Activated naive CD8-positive, alpha-beta T cell treated with anti-CD3 and anti-CD28 coated beads, Interleukin-2, amount 10 ng/mL, durations not matched to agents 7 days and 5 days (primary cell): ENCODE data around the gene PNMT. TPM values are rescaled to one million over a fixed set of nuclear protein-coding genes. Genes with fewer than 3 reads are reported as not detected.
"Not testable (repeated sequence)": the region's sequence is repeated elsewhere in the genome, so short reads cannot be mapped to it uniquely, and the experiment has no call there.

Experiments used
- ATAC-seq: fragments of 150-1000 bp; cut with Tn5 transposase; one replicate; pipeline ENCODE4 v1.10.0; 2021; ENCODE audit warnings: low read depth, moderate library complexity
- POLR2A ChIA-PET: fragments of 350-600 bp; sonication (Branson Sonifier 250); formaldehyde crosslinking; loops from one replicate; lab custom pipeline; 2021; ENCODE audit warnings: antibody characterized with exemption; lab: Charles Lee
- DNase-seq: peaks from one replicate; pipeline ENCODE4 v3.0.0; 2021
- H3K27ac Mint-ChIP-seq: one replicate; pipeline ENCODE4 v1.8.0; 2022; ENCODE audit warnings: mild to moderate bottlenecking, mixed read lengths
- H3K27me3 Mint-ChIP-seq: one replicate; pipeline ENCODE4 v1.8.0; 2022; ENCODE audit warnings: mild to moderate bottlenecking, moderate library complexity, mixed read lengths
- H3K36me3 Mint-ChIP-seq: one replicate; pipeline ENCODE4 v1.8.0; 2021; ENCODE audit warnings: mild to moderate bottlenecking, mixed read lengths
- H3K4me1 Mint-ChIP-seq: one replicate; pipeline ENCODE4 v1.8.0; 2021; ENCODE audit warnings: mixed read lengths
- H3K4me3 Mint-ChIP-seq: one replicate; pipeline ENCODE4 v1.8.0; 2022; ENCODE audit warnings: mild to moderate bottlenecking, moderate library complexity, mixed read lengths
- H3K9me3 Mint-ChIP-seq: one replicate; pipeline ENCODE4 v1.8.0; 2021; ENCODE audit warnings: mixed read lengths
- total RNA-seq, 2 experiments: library from RNA; stranded (reverse); gene quantifications; one replicate each; pipeline ENCODE4 v1.2.3, GENCODE V29; 2021

PNMT gene
- total RNA-seq, 2 experiments from 2014 or later = not detected

DNA sequence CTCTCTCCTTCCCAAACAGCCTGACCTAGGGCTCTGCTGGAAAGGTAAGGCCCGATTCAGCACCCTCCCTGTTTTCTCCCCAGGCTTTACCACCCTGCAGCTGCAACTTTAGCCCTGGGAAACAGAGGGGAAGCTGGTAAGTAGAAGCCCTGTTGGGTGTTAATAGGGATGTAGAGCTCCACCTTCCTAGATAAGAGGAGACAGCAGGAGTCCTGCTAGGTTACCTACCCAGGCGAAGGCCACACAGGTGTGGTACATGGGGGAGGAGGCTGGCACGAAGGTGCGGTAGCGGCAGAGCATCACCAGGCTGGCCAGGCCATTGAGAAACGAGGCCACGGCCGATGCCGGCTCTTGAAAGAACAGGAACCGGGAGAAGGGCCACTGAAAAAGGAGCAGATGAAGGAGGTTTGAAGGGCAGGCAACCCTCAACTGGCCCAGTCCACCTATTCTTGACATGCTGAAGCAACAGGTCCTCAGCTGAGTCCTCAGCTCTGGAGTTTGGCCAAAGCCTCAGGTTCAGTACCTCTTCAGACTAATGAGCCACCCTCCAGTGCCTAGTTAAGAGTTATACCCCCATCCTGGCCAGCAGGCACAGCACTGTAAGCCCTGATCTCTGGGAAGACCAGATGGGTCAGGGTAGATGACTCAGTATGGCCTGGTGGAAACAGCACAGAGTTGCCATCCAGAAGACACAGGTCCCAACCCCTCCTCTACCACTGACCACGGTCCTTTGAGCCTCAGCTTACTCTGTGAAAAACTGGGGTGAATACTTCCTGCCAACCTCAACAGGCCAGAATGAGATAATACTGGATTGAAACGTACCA lies 16.3 kb downstream of the PNMT start:
- peaks cover 7% of the 10 kb centered on the region for H3K36me3 Mint-ChIP-seq
- no peak overlapping the region for H3K4me3 Mint-ChIP-seq
- ATAC-seq = no peak
- H3K4me1 Mint-ChIP-seq = peaks cover 25% of the 10 kb centered on the region
- no peaks in the 10 kb centered on the region for H3K9me3 Mint-ChIP-seq
- H3K27ac Mint-ChIP-seq = no peak overlapping the region
- DNase-seq = no peak
- POLR2A ChIA-PET = interaction anchor here (0.6 to 1.3 kb wide), 2 partner anchors 16 to 92 kb away, joined by 3 to 4 read pairs; no protein-coding TSS in a partner anchor
- no peaks in the 10 kb centered on the region for H3K27me3 Mint-ChIP-seq

- POLR2A ChIA-PET = interaction anchor here (0.6 to 2.8 kb wide), 3 partner anchors 10 to 127 kb away, joined by 3 to 46 read pairs (median 8); partner anchors contain the start of gene PNMT
- peak overlapping the region; percentile 88 for H3K4me3 Mint-ChIP-seq
- no peaks in the 10 kb centered on the region for H3K27me3 Mint-ChIP-seq
- DNase-seq = no peak
- no peak for ATAC-seq
- H3K27ac Mint-ChIP-seq = peak overlapping the region; percentile 50
- H3K4me1 Mint-ChIP-seq = peaks cover 14% of the 10 kb centered on the region
- no peaks in the 10 kb centered on the region for H3K9me3 Mint-ChIP-seq
- peaks cover 7% of the 10 kb centered on the region for H3K36me3 Mint-ChIP-seq
Observed at GRCh38 chr17:39687101-39687545, 18.9 kb downstream of the PNMT start.

GRCh38 chr17:39687546-39688474 lies 19.6 kb downstream of the PNMT start, which contains the start of gene PGAP3:
TSS of gene PGAP3 (minus strand) at chr17:39688057. CDS start at chr17:39688014, 43 bp downstream.
- peak; percentile 88 for DNase-seq
- Mint-ChIP-seq H3K27me3 (no peaks in the 10 kb centered on the region), H3K27ac (peak within 1 kb of the TSS; percentile 89), H3K9me3 (no peaks in the 10 kb centered on the region), H3K4me1 (peaks cover 14% of the 10 kb centered on the region), H3K36me3 (peaks cover 7% of the 10 kb centered on the region), H3K4me3 (peak within 1 kb of the TSS; percentile 88)
- ATAC-seq = peak; percentile 94
- POLR2A ChIA-PET = interaction anchor here (0.5 to 2.8 kb wide), 10 partner anchors 11 to 496 kb away, joined by 3 to 46 read pairs (median 3); partner anchors contain the start of genes ERBB2, MIEN1 and PNMT

- peaks cover 7% of the 10 kb centered on the region for H3K36me3 Mint-ChIP-seq
- peak overlapping the region; percentile 88 for H3K4me3 Mint-ChIP-seq
- H3K4me1 Mint-ChIP-seq = peaks cover 14% of the 10 kb centered on the region
- peak overlapping the region; percentile 89 for H3K27ac Mint-ChIP-seq
- no peaks in the 10 kb centered on the region for H3K27me3 Mint-ChIP-seq
- DNase-seq (no peak), ATAC-seq (no peak)
- no peaks in the 10 kb centered on the region for H3K9me3 Mint-ChIP-seq
- POLR2A ChIA-PET = interaction anchor here (0.5 to 2.8 kb wide), 9 partner anchors 11 to 495 kb away, joined by 3 to 46 read pairs (median 3); partner anchors contain the start of genes ERBB2, MIEN1 and PNMT
Observed at GRCh38 chr17:39688475-39688835, 20.2 kb downstream of the PNMT start.

DNA sequence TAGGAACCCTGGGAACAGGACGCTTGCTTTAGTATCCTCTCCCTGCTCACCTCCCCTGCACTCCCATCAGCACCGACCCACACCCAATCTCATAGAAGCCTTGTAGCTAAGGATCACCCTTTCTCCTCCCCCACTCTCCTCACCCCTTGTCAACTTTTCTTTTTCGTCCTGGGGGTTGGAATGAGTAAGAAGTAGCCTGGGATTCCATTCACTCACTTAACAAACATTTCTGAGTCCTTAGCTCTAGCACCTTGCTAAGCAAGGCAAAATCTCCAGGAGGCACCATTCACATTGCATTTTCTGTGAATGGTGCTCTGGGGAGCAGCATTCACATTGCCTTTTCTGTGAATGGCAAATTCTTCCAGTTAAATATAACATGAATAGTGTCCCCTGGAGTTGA lies 20.7 kb downstream of the PNMT start:
- H3K27me3 Mint-ChIP-seq = no peaks in the 10 kb centered on the region
- H3K36me3 Mint-ChIP-seq = peaks cover 7% of the 10 kb centered on the region
- peaks cover 14% of the 10 kb centered on the region for H3K4me1 Mint-ChIP-seq
- ATAC-seq (no peak), DNase-seq (no peak)
- H3K4me3 Mint-ChIP-seq = peak overlapping the region; percentile 88
- no peaks in the 10 kb centered on the region for H3K9me3 Mint-ChIP-seq
- POLR2A ChIA-PET = interaction anchor here (1.2 to 2.8 kb wide), 3 partner anchors 12 to 41 kb away, joined by 5 to 46 read pairs (median 20); partner anchors contain the start of gene MIEN1
- peak overlapping the region; percentile 89 for H3K27ac Mint-ChIP-seq

DNA sequence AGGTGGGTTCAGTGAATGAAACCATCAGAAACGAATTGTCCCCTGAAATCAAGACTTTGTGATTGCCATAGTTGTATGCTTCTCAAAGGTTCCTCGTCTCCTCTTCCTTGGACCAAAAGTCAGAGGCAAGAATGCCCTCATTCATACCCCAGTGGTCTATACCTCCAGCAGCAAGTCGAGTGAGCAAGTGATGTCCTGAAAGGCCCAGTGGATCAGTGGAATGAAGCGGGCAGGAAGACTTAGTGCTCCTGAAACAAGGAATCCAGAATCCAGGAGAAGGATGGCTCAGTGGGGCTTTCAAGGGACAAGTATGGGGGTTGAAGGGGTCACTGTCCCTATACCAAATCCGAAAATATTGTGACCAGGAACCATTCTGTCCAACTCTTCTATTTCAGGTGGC lies 26.3 kb downstream of the PNMT start:
- Mint-ChIP-seq H3K36me3 (peaks cover 4% of the 10 kb centered on the region), H3K27me3 (peaks cover 18% of the 10 kb centered on the region), H3K4me1 (peaks cover under 1% of the 10 kb centered on the region), H3K4me3 (no peak overlapping the region), H3K27ac (no peak overlapping the region), H3K9me3 (no peaks in the 10 kb centered on the region)
- ATAC-seq (no peak), DNase-seq (no peak)
- POLR2A ChIA-PET = no interaction called here

DNA sequence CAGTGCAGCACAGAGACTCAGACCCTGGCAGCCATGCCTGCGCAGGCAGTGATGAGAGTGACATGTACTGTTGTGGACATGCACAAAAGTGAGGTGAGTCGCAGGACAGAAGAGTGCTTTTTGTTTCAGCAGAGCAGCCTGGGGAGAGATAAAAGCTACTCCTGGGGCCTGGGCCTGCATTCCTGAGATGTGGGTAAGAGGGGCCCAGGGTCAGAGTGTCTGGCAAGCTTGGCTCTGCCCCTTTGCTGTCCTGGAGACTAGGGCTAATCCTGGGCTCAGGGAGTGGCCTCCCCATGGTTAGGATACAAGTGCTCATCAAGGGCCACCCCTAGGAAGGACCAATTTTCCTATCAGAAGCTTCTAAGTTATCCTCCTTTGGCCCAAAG lies 26.8 kb downstream of the PNMT start:
- Mint-ChIP-seq H3K4me1 (peaks cover 3% of the 10 kb centered on the region), H3K27ac (no peak overlapping the region), H3K9me3 (no peaks in the 10 kb centered on the region), H3K4me3 (no peak overlapping the region), H3K36me3 (peaks cover 6% of the 10 kb centered on the region), H3K27me3 (peaks cover 21% of the 10 kb centered on the region)
- POLR2A ChIA-PET = no interaction called here
- DNase-seq = no peak
- ATAC-seq = no peak

DNA sequence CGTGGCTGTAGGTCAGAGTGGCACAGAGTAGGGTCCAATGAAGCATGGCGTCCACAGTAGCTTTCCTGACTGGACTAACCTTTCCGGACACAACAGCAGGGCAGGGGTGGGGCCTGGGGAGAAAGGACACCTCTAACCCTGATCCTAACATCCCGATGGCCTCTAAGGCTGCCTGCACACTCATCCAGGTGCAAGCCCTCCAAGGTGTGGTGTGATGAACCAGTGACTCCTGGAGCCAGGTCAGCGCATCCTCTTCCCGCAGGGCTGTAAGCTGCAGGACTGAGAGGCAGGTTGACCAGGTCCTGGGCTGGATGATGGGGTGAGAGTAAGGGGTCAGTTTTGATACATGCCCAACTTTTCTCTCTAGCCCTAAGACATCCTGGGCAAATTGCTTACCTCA lies 28.5 kb downstream of the PNMT start:
- Mint-ChIP-seq H3K27me3 (peaks cover 35% of the 10 kb centered on the region), H3K4me3 (no peak overlapping the region), H3K27ac (no peak overlapping the region), H3K36me3 (peaks cover 6% of the 10 kb centered on the region), H3K9me3 (no peaks in the 10 kb centered on the region), H3K4me1 (peaks cover 8% of the 10 kb centered on the region)
- no peak for DNase-seq
- no peak for ATAC-seq
- POLR2A ChIA-PET = interaction anchor here (1.3 kb wide), 1 partner anchor 10 kb away, joined by 3 read pairs; no protein-coding TSS in a partner anchor

DNA sequence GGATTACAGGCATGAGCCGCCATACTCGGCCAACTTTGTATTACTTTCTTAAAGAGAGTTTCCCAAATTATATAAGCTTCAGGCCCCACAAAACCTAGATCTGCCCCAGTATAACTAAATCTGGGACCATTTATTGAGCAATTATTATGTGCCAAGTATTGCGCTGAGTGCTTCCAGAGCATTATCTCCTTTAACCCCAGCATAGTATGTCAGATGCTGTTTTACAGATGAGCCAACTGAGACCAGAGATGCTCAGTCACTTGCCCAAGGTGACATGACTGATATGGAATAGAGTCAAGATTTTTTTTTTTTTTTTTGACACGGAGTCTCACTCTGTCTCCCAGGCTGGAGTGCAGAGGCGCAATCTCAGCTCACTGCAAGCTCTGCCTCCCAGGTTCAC lies 29.7 kb downstream of the PNMT start:
- H3K27me3 Mint-ChIP-seq = peaks cover 44% of the 10 kb centered on the region
- DNase-seq (no peak), ATAC-seq (no peak)
- H3K4me1 Mint-ChIP-seq = peaks cover 8% of the 10 kb centered on the region
- peaks cover 6% of the 10 kb centered on the region for H3K36me3 Mint-ChIP-seq
- POLR2A ChIA-PET = no interaction called here
- H3K27ac Mint-ChIP-seq = no peak overlapping the region
- H3K9me3 Mint-ChIP-seq = no peaks in the 10 kb centered on the region
- no peak overlapping the region for H3K4me3 Mint-ChIP-seq

GRCh38 chr17:39699157-39699817 lies 31.0 kb downstream of the PNMT start:
- not testable (repeated sequence) for H3K27ac Mint-ChIP-seq, H3K36me3 Mint-ChIP-seq, DNase-seq, ATAC-seq, H3K4me1 Mint-ChIP-seq, H3K9me3 Mint-ChIP-seq
- POLR2A ChIA-PET = interaction anchor here (1.1 kb wide), 1 partner anchor 11 kb away, joined by 3 read pairs; the partner anchor contains the start of gene PGAP3
- peaks cover 44% of the 10 kb centered on the region for H3K27me3 Mint-ChIP-seq
- peak overlapping the region; percentile 61 for H3K4me3 Mint-ChIP-seq

DNA sequence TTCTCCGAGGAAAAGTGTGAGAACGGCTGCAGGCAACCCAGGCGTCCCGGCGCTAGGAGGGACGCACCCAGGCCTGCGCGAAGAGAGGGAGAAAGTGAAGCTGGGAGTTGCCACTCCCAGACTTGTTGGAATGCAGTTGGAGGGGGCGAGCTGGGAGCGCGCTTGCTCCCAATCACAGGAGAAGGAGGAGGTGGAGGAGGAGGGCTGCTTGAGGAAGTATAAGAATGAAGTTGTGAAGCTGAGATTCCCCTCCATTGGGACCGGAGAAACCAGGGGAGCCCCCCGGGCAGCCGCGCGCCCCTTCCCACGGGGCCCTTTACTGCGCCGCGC lies 31.5 kb downstream of the PNMT start, which contains the start of gene ERBB2:
Gene ERBB2 (plus strand): TSS at position 247 of the 330 bp plus-strand sequence. CDS start 175 bp downstream, outside the sequence.
- peak within 1 kb of the TSS; percentile 61 for H3K4me3 Mint-ChIP-seq
- DNase-seq (no peak), ATAC-seq (no peak)
- peaks cover 8% of the 10 kb centered on the region for H3K4me1 Mint-ChIP-seq
- H3K9me3 Mint-ChIP-seq = no peaks in the 10 kb centered on the region
- H3K36me3 Mint-ChIP-seq = peaks cover 4% of the 10 kb centered on the region
- H3K27me3 Mint-ChIP-seq = peaks cover 44% of the 10 kb centered on the region
- no peak within 1 kb of the TSS for H3K27ac Mint-ChIP-seq
- POLR2A ChIA-PET = interaction anchor here (1.1 kb wide), 1 partner anchor 12 kb away, joined by 3 read pairs; the partner anchor contains the start of gene PGAP3
